IMR-90 (cell line): ENCODE data around the gene CYP27B1. TPM values are rescaled to one million over a fixed set of nuclear protein-coding genes. Genes with fewer than 3 reads are reported as not detected.

ENCODE experiments used
- ATAC-seq: fragments of 200-7000 bp; cut with Tn5 transposase; 2 replicates; pipeline ENCODE4 v1.9.1; 2020; ENCODE audit warnings: low read depth, mild to moderate bottlenecking, moderate library complexity
- BruUV-seq: library from RNA; stranded (reverse); fragments of 400-500 nt; replicated peaks from 2 replicates; lab custom pipeline; 2021; lab: Mats Ljungman, UMichigan
- CTCF ChIA-PET: fragments of 300-600 bp; formaldehyde crosslinking; extraction: SDS; loops from one replicate; lab custom pipeline; 2021; ENCODE audit warnings: antibody characterized with exemption; lab: Yijun Ruan, JAX
- POLR2A ChIA-PET: fragments of 300-600 bp; sonication (Branson Sonifier 250); formaldehyde crosslinking; loops from one replicate; lab custom pipeline; 2022; ENCODE audit warnings: antibody characterized with exemption; ENCODE audit not compliant: unreplicated experiment; lab: Charles Lee
- DNase-seq: peaks from one replicate; pipeline ENCODE4 v3.0.0; 2013
- H2AFZ ChIP-seq: replicated peaks from 2 replicates; pipeline ENCODE3; 2013; ENCODE audit warnings: low read length, mild to moderate bottlenecking; ENCODE audit not compliant: poor library complexity
- H2AK5ac ChIP-seq: 2 replicates; pipeline ENCODE4 v1.6.1; 2013; ENCODE audit warnings: low read depth, low read length, inconsistent platforms
- H2AK9ac ChIP-seq: replicated peaks from 2 replicates; pipeline ENCODE3; 2013; ENCODE audit warnings: mild to moderate bottlenecking, low read depth, low read length, moderate library complexity; ENCODE audit not compliant: poor library complexity
- H2BK120ac ChIP-seq: 2 replicates; pipeline ENCODE4 v1.6.1; 2013; ENCODE audit warnings: low read depth, low read length, inconsistent platforms
- H2BK15ac ChIP-seq: 3 replicates; pipeline ENCODE4 v1.6.1; 2013; ENCODE audit warnings: low read depth, low read length, inconsistent platforms
- H2BK20ac ChIP-seq: 2 replicates; pipeline ENCODE4 v1.6.1; 2013; ENCODE audit warnings: low read depth, mild to moderate bottlenecking, inconsistent platforms, low read length, moderate library complexity
- H2BK5ac ChIP-seq: 2 replicates; pipeline ENCODE4 v1.6.1; 2013; ENCODE audit warnings: mild to moderate bottlenecking, low read depth, low read length, inconsistent platforms; ENCODE audit not compliant: poor library complexity, severe bottlenecking
- H3K14ac ChIP-seq: replicated peaks from 2 replicates; pipeline ENCODE4 v1.6.1; 2013; ENCODE audit warnings: low read depth, low read length, inconsistent platforms
- H3K18ac ChIP-seq: 2 replicates; pipeline ENCODE4 v1.6.1; 2013; ENCODE audit warnings: low read depth, low read length, control low read depth
- H3K23ac ChIP-seq: 2 replicates; pipeline ENCODE4 v1.6.1; 2013; ENCODE audit warnings: low read depth, low read length, inconsistent platforms
- H3K27ac ChIP-seq: 2 replicates; pipeline ENCODE4 v1.5.1; 2013; ENCODE audit warnings: mild to moderate bottlenecking, control low read depth, low read length; ENCODE audit not compliant: insufficient read depth
- H3K27me3 ChIP-seq: 2 replicates; pipeline ENCODE4 v1.6.1; 2013; ENCODE audit warnings: low read length; ENCODE audit not compliant: control insufficient read depth, insufficient read depth
- H3K36me3 ChIP-seq: 2 replicates; pipeline ENCODE4 v1.6.1; 2013; ENCODE audit warnings: low read length, mixed read lengths; ENCODE audit not compliant: control insufficient read depth, insufficient read depth
- H3K4ac ChIP-seq: 2 replicates; pipeline ENCODE4 v1.6.1; 2013; ENCODE audit warnings: low read depth, low read length, inconsistent platforms
- H3K4me1 ChIP-seq: 2 replicates; pipeline ENCODE4 v1.6.1; 2013; ENCODE audit warnings: low read length, mixed read lengths; ENCODE audit not compliant: control insufficient read depth, insufficient read depth
- H3K4me2 ChIP-seq: 2 replicates; pipeline ENCODE4 v1.6.1; 2013; ENCODE audit warnings: low read depth, mild to moderate bottlenecking, control low read depth, low read length, moderate library complexity
- H3K4me3 ChIP-seq: 2 replicates; pipeline ENCODE4 v1.5.1; 2013; ENCODE audit warnings: low read depth, mild to moderate bottlenecking, control low read depth, low read length, moderate library complexity; ENCODE audit not compliant: insufficient read depth
- H3K56ac ChIP-seq: 2 replicates; pipeline ENCODE4 v1.6.1; 2013; ENCODE audit warnings: low read length, inconsistent platforms; ENCODE audit not compliant: insufficient read depth; ENCODE audit errors: extremely low read depth
- H3K79me1 ChIP-seq, 2 experiments: 2 replicates each; pipeline ENCODE4 v1.6.1; 2013; ENCODE audit warnings: low read length in 2 of 2, inconsistent platforms in 1 of 2, low read depth in 1 of 2
- H3K9ac ChIP-seq: 2 replicates; pipeline ENCODE4 v1.6.1; 2013; ENCODE audit warnings: low read depth, low read length, control low read depth
- H3K9me1 ChIP-seq: 2 replicates; pipeline ENCODE4 v1.6.1; 2013; ENCODE audit warnings: low read length, inconsistent platforms; ENCODE audit not compliant: insufficient read depth
- H3K9me3 ChIP-seq: 2 replicates; pipeline ENCODE4 v1.6.1; 2013; ENCODE audit warnings: low read length; ENCODE audit not compliant: control insufficient read depth, insufficient read depth
- H4K20me1 ChIP-seq: 2 replicates; pipeline ENCODE4 v1.6.1; 2013; ENCODE audit warnings: low read length, inconsistent platforms; ENCODE audit not compliant: insufficient read depth
- H4K5ac ChIP-seq: 2 replicates; pipeline ENCODE4 v1.6.1; 2013; ENCODE audit warnings: mild to moderate bottlenecking, low read depth, low read length, control low read depth
- H4K8ac ChIP-seq, 2 experiments: 2 replicates each; pipeline ENCODE4 v1.6.1; 2013; ENCODE audit warnings: low read depth in 2 of 2, low read length in 2 of 2, control low read depth in 1 of 2, inconsistent platforms in 1 of 2
- H4K91ac ChIP-seq: 2 replicates; pipeline ENCODE4 v1.6.1; 2013; ENCODE audit warnings: low read depth, low read length, inconsistent platforms; ENCODE audit not compliant: insufficient read depth
- BHLHE40 ChIP-seq: fragments of 150-350 bp; IDR thresholded peaks from 2 replicates; pipeline ENCODE4 v1.6.1; 2016; ENCODE audit warnings: mild to moderate bottlenecking, low read depth, low read length
- CEBPB ChIP-seq: IDR thresholded peaks from 2 replicates; pipeline ENCODE4 v1.6.1; 2012; ENCODE audit warnings: low read depth, low read length, improper control_type of control experiment
- CHD1 ChIP-seq: IDR thresholded peaks from 2 replicates; pipeline ENCODE4 v1.6.1; 2012; ENCODE audit warnings: low read depth, low read length, improper control_type of control experiment
- ELK1 ChIP-seq: fragments of 150-350 bp; IDR thresholded peaks from 2 replicates; pipeline ENCODE4 v1.6.1; 2016; ENCODE audit warnings: low read depth, mild to moderate bottlenecking, low read length, moderate library complexity, borderline replicate concordance
- FOS ChIP-seq: fragments of 150-350 bp; IDR thresholded peaks from 2 replicates; pipeline ENCODE4 v1.6.1; 2016; ENCODE audit warnings: low read depth, low read length
- MAFK ChIP-seq: IDR thresholded peaks from 2 replicates; pipeline ENCODE4 v1.6.1; 2012; ENCODE audit warnings: low read depth, low read length, improper control_type of control experiment
- MAZ ChIP-seq: IDR thresholded peaks from 2 replicates; pipeline ENCODE4 v1.6.1; 2012; ENCODE audit warnings: low read depth, mild to moderate bottlenecking, low read length, improper control_type of control experiment, moderate library complexity, borderline replicate concordance
- MXI1 ChIP-seq: IDR thresholded peaks from 2 replicates; pipeline ENCODE4 v1.6.1; 2012; ENCODE audit warnings: low read depth, mild to moderate bottlenecking, low read length, moderate library complexity, borderline replicate concordance
- NFE2L2 ChIP-seq: fragments of 150-350 bp; IDR thresholded peaks from 2 replicates; pipeline ENCODE4 v1.6.1; 2016; ENCODE audit warnings: low read depth, mild to moderate bottlenecking, low read length
- POLR2A ChIP-seq: IDR thresholded peaks from 2 replicates; pipeline ENCODE4 v1.6.1; 2012; ENCODE audit warnings: mild to moderate bottlenecking, low read depth, low read length
- RAD21 ChIP-seq: IDR thresholded peaks from 2 replicates; pipeline ENCODE4 v1.6.1; 2012; ENCODE audit warnings: low read length, improper control_type of control experiment
- RCOR1 ChIP-seq: IDR thresholded peaks from 2 replicates; pipeline ENCODE4 v1.6.1; 2012; ENCODE audit warnings: mild to moderate bottlenecking, low read length, improper control_type of control experiment; ENCODE audit not compliant: insufficient replicate concordance
- RFX5 ChIP-seq: IDR thresholded peaks from 2 replicates; pipeline ENCODE4 v1.8.0; 2012; ENCODE audit warnings: low read depth, mild to moderate bottlenecking, low read length, moderate library complexity
- SMC3 ChIP-seq: fragments of 150-350 bp; IDR thresholded peaks from 2 replicates; pipeline ENCODE4 v1.6.1; 2016; ENCODE audit warnings: low read depth, mild to moderate bottlenecking, antibody characterized with exemption, low read length, moderate library complexity
- USF2 ChIP-seq: fragments of 150-350 bp; IDR thresholded peaks from 2 replicates; pipeline ENCODE4 v1.6.1; 2017; ENCODE audit warnings: mild to moderate bottlenecking, antibody characterized with exemption, low read length, low read depth
- WGBS, 2 experiments: methylation state at CpG; one replicate each; pipeline versions ENCODE4 v1.1.5 to v1.1.7; 2013; ENCODE audit warnings: missing lambda C conversion rate in 2 of 2; ENCODE audit not compliant: insufficient read length in 1 of 2; ENCODE audit errors: extremely low coverage in 2 of 2; 5-methylcytosine and 5-hydroxymethylcytosine counted together
- dilution Hi-C: fragments of 300-500 bp; cut with HindIII; formaldehyde crosslinking; loops from one replicate; pipeline ENCODE4 v1.14.3; 2018; ENCODE audit warnings: low sequenced_read_pairs; ENCODE audit not compliant: unreplicated experiment
- in situ Hi-C: fragments of 300-500 bp; cut with MboI; formaldehyde crosslinking; loops from 3 replicates; pipeline ENCODE4 v1.14.3; 2019; ENCODE audit warnings: low sequenced_read_pairs, inconsistent platforms, mixed read lengths
- intact Hi-C: fragments of 100-400 bp; cut with micrococcal nuclease; formaldehyde crosslinking; loops from 2 replicates; pipeline ENCODE4 v1.10.0; 2022
- polyA plus RNA-seq, 3 experiments: library from polyadenylated mRNA; depleted of rRNA; stranded (reverse); fragments of >200 nt; gene quantifications; 2 replicates each; pipeline ENCODE4 v1.2.3, GENCODE V29; 2012; ENCODE audit warnings: low replicate concordance in 1 of 3
- total RNA-seq: library from RNA; depleted of rRNA; stranded (reverse); fragments of >200 nt; gene quantifications from 2 replicates; pipeline ENCODE4 v1.2.3, GENCODE V29; 2012

Gene CYP27B1
- total and polyA plus RNA-seq, 2 of the 4 experiments (the other 2 are of a cell fraction), result 0.36 to 1.3 TPM

GRCh38 chr12:57763881-57764661 is 2.8 kb downstream of the CYP27B1 start (continued):
- no peak for TF ChIP-seq MAFK

- H3K9me3 ChIP-seq, result peaks cover 2% of the 10 kb centered on the region; the same call in 1 of the 2 replicates
- H3K79me1 ChIP-seq, result no peaks in the 10 kb centered on the region
- H2BK5ac ChIP-seq, result no peak overlapping the region
- BruUV-seq, result no TSS peak
- no peak overlapping the region for H2AFZ ChIP-seq
- 0 out of 2 replicates have a peak, but pooled peaks cover 3% of the 10 kb centered on the region for H3K9me1 ChIP-seq
- WGBS, 2 experiments, result no CpG with 5 or more reads among the region's 2 CpGs
- H3K4ac ChIP-seq, result no peak overlapping the region
- H2BK15ac ChIP-seq, result no peak overlapping the region
- in situ Hi-C loops (no loop called here), dilution Hi-C loops (no loop called here), intact Hi-C loops (no loop called here)
- H3K18ac ChIP-seq, result no peak overlapping the region
- no peak overlapping the region for H3K56ac ChIP-seq
- H4K91ac ChIP-seq, result no peak overlapping the region
- no peak overlapping the region for H2AK9ac ChIP-seq
- H4K20me1 ChIP-seq, result no peaks in the 10 kb centered on the region
- H3K4me3 ChIP-seq, result no peak overlapping the region
- CTCF ChIA-PET, result no interaction called here
- no peak overlapping the region for H2AK5ac ChIP-seq
- peaks cover 8% of the 10 kb centered on the region; the same call in 1 of the 2 replicates for H3K4me1 ChIP-seq
- H4K5ac ChIP-seq, result no peak overlapping the region
- peaks cover 9% of the 10 kb centered on the region for H3K36me3 ChIP-seq
- no peak overlapping the region for H2BK20ac ChIP-seq
- DNase-seq (no peak), ATAC-seq (no peak)
- H3K4me2 ChIP-seq, result no peak overlapping the region
- H3K27me3 ChIP-seq, result peaks cover 43% of the 10 kb centered on the region
- H4K8ac ChIP-seq, result no peak overlapping the region
- H3K27ac ChIP-seq, result no peak overlapping the region
- no peak overlapping the region for H3K14ac ChIP-seq
- H2BK120ac ChIP-seq, result no peak overlapping the region
- no peak overlapping the region for H3K23ac ChIP-seq
- H3K9ac ChIP-seq, result no peak overlapping the region
- POLR2A ChIA-PET, result no interaction called here
- TF ChIP-seq RAD21, result no peak
- TF ChIP-seq RCOR1, result no peak
- TF ChIP-seq NFE2L2, result no peak
- TF ChIP-seq MXI1, result no peak
- no peak for TF ChIP-seq BHLHE40
- no peak for TF ChIP-seq ELK1
- TF ChIP-seq USF2, result no peak
- no peak for TF ChIP-seq MAFK
- TF ChIP-seq CHD1, result no peak
- TF ChIP-seq RFX5, result no peak
- TF ChIP-seq SMC3, result no peak
- TF ChIP-seq CEBPB, result no peak
- no peak for TF ChIP-seq MAZ
- TF ChIP-seq FOS, result no peak
- TF ChIP-seq POLR2A, result no peak
Observed at GRCh38 chr12:57762463-57762862, 4.4 kb downstream of the CYP27B1 start.
